Measurements from ENCODE around the gene MRPS33. TPM values are rescaled to one million over a fixed set of nuclear protein-coding genes. Genes with fewer than 3 reads are reported as not detected.

The MRPS33 gene
- total and polyA plus RNA-seq, 4 donors: 15.0 to 82.3 (median 36.7) TPM

GRCh38 chr7:141027043-141027442 lies 12.3 kb upstream of the MRPS33 start:
- Histone ChIP-seq H3K4me3 (ENCODE audit: low read depth in 1 of 3, low read length in 3 of 3) (no peak overlapping the region), H3K27ac (ENCODE audit: low read depth in 1 of 2, low read length in 2 of 2) (no peak overlapping the region), H3K9me3 (ENCODE audit: control insufficient read depth in 4 of 4, low read length in 3 of 4) (peaks cover 0 to 11% (median under 1%) of the 10 kb centered on the region in 4 donors), H3K4me1 (ENCODE audit: control insufficient read depth in 4 of 4, insufficient read depth in 4 of 4, low read length in 3 of 4) (no peaks in the 10 kb centered on the region), H3K9ac (ENCODE audit: low read depth in 1 of 2, low read length in 2 of 2) (no peak overlapping the region), H3K27me3 (ENCODE audit: control insufficient read depth in 4 of 4, insufficient read depth in 4 of 4, low read length in 3 of 4) (no peaks in the 10 kb centered on the region), H3K36me3 (ENCODE audit: control insufficient read depth in 4 of 4, insufficient read depth in 3 of 4, low read depth in 1 of 4, low read length in 3 of 4) (no peaks in the 10 kb centered on the region)
- DNase-seq (ENCODE audit: low spot score): no peak
- 59% methylated on average over 3 of the region's 3 CpGs for WGBS
- no peak for TF ChIP-seq TAF1 (conservative IDR thresholded peaks at IDR 0.05)
- no peak for TF ChIP-seq RXRA (IDR thresholded peaks at IDR 0.05)
- TF ChIP-seq RAD21 (IDR thresholded peaks at IDR 0.05): no peak
- TF ChIP-seq JUND (IDR thresholded peaks at IDR 0.05): no peak

GRCh38 chr7:141024668-141025067 lies 9.9 kb upstream of the MRPS33 start:
- TF ChIP-seq RXRA (IDR thresholded peaks at IDR 0.05): no peak
- no peak for TF ChIP-seq HNF4A (conservative IDR thresholded peaks at IDR 0.05)
- no peak for TF ChIP-seq NR2F2 (IDR thresholded peaks at IDR 0.05)
- TF ChIP-seq, protein P1, sequence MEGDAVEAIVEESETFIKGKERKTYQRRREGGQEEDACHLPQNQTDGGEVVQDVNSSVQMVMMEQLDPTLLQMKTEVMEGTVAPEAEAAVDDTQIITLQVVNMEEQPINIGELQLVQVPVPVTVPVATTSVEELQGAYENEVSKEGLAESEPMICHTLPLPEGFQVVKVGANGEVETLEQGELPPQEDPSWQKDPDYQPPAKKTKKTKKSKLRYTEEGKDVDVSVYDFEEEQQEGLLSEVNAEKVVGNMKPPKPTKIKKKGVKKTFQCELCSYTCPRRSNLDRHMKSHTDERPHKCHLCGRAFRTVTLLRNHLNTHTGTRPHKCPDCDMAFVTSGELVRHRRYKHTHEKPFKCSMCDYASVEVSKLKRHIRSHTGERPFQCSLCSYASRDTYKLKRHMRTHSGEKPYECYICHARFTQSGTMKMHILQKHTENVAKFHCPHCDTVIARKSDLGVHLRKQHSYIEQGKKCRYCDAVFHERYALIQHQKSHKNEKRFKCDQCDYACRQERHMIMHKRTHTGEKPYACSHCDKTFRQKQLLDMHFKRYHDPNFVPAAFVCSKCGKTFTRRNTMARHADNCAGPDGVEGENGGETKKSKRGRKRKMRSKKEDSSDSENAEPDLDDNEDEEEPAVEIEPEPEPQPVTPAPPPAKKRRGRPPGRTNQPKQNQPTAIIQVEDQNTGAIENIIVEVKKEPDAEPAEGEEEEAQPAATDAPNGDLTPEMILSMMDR (IDR thresholded peaks at IDR 0.05; ENCODE audit: low read depth, low read length, missing input control): no peak
- no peak for TF ChIP-seq ATF3 (IDR thresholded peaks at IDR 0.05)
- no peak for TF ChIP-seq EGR1 (IDR thresholded peaks at IDR 0.05; ENCODE audit: low read depth in 2 of 2)
- no peak for TF ChIP-seq YY1 (IDR thresholded peaks at IDR 0.05)
- no peak for TF ChIP-seq TAF1 (conservative IDR thresholded peaks at IDR 0.05)
- no peak for TF ChIP-seq ZBTB33 (IDR thresholded peaks at IDR 0.05)
- TF ChIP-seq RAD21 (IDR thresholded peaks at IDR 0.05): no peak
- no peak for TF ChIP-seq FOXA1 (IDR thresholded peaks at IDR 0.05)
- WGBS: 85% methylated on average over 1 of the region's 1 CpG
- Histone ChIP-seq H3K9me3 (ENCODE audit: control insufficient read depth in 4 of 4, low read length in 3 of 4) (peaks cover 0 to 11% (median under 1%) of the 10 kb centered on the region in 4 donors), H3K4me3 (ENCODE audit: low read depth in 1 of 3, low read length in 3 of 3) (no peak overlapping the region), H3K27ac (ENCODE audit: low read depth in 1 of 2, low read length in 2 of 2) (no peak overlapping the region), H3K27me3 (ENCODE audit: control insufficient read depth in 4 of 4, insufficient read depth in 4 of 4, low read length in 3 of 4) (no peaks in the 10 kb centered on the region), H3K36me3 (ENCODE audit: control insufficient read depth in 4 of 4, insufficient read depth in 3 of 4, low read depth in 1 of 4, low read length in 3 of 4) (no peaks in the 10 kb centered on the region), H3K9ac (ENCODE audit: low read depth in 1 of 2, low read length in 2 of 2) (no peak overlapping the region), H3K4me1 (ENCODE audit: control insufficient read depth in 4 of 4, insufficient read depth in 4 of 4, low read length in 3 of 4) (no peaks in the 10 kb centered on the region)
- DNase-seq (ENCODE audit: low spot score): no peak

DNA sequence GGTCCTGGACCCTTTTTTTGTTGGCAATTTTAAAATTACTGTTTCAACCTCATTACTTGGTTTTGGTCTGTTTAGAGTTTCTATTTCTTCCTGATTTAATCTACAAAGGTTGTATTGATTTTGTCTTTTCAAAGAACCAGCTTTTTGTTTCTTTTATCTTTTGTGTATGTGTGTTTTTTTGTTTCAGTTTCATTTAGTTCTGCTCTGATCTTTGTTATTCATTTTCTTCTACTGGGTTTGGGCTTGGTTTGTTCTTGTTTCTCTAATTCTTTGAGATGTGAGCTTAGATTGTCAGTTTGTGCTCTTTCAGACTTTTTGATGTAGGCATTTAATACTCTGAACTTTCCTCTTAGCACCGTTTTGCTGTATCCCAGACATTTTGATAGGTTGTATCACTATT lies 8.5 kb upstream of the MRPS33 start:
- TF ChIP-seq JUND (IDR thresholded peaks at IDR 0.05) (no peak), HNF4A (conservative IDR thresholded peaks at IDR 0.05) (no peak), EGR1 (IDR thresholded peaks at IDR 0.05; ENCODE audit: low read depth in 2 of 2) (no peak), GABPA (IDR thresholded peaks at IDR 0.05 in 1 of 2, conservative IDR thresholded peaks at IDR 0.05 in 1 of 2) (no peak)
- TF ChIP-seq, protein P2, sequence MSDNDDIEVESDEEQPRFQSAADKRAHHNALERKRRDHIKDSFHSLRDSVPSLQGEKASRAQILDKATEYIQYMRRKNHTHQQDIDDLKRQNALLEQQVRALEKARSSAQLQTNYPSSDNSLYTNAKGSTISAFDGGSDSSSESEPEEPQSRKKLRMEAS (IDR thresholded peaks at IDR 0.05): no peak
- Histone ChIP-seq H3K9ac (ENCODE audit: low read depth in 1 of 2, low read length in 2 of 2) (no peak overlapping the region), H3K27ac (ENCODE audit: low read depth in 1 of 2, low read length in 2 of 2) (no peak overlapping the region), H3K36me3 (ENCODE audit: control insufficient read depth in 4 of 4, insufficient read depth in 3 of 4, low read depth in 1 of 4, low read length in 3 of 4) (no peaks in the 10 kb centered on the region), H3K4me3 (ENCODE audit: low read depth in 1 of 3, low read length in 3 of 3) (no peak overlapping the region), H3K9me3 (ENCODE audit: control insufficient read depth in 4 of 4, low read length in 3 of 4) (peaks cover 0 to 11% (median under 1%) of the 10 kb centered on the region in 4 donors), H3K4me1 (ENCODE audit: control insufficient read depth in 4 of 4, insufficient read depth in 4 of 4, low read length in 3 of 4) (no peaks in the 10 kb centered on the region), H3K27me3 (ENCODE audit: control insufficient read depth in 4 of 4, insufficient read depth in 4 of 4, low read length in 3 of 4) (peaks cover 0 to 4% (median 0%) of the 10 kb centered on the region in 4 donors)
- 72% methylated on average over 1 of the region's 1 CpG for WGBS
- no peak for DNase-seq (ENCODE audit: low spot score)

All from liver (tissue), 9 donors.